ENCODE measurements around the gene ZNF579. TPM values are rescaled to one million over a fixed set of nuclear protein-coding genes. Genes with fewer than 3 reads are reported as not detected.

ZNF579 gene
- total and polyA plus RNA-seq, 9 of the 15 experiments (the other 6 are each of a cell fraction or from before 2014, with no cell fraction given), result 0.06 to 15.9 (median 1.6) TPM

GRCh38 chr19:55581145-55581822 lies 636 bp upstream of the ZNF579 start (continued):
- no peak for TF ChIP-seq ZBTB8A (IDR thresholded peaks at IDR 0.05; ENCODE audit: partially characterized antibody)
- peak; percentile 71; the same call in 1 of the 2 replicates for TF ChIP-seq HDAC2 (IDR thresholded peaks at IDR 0.05)
- peak in 1 of 2 experiments; percentile 92 for TF ChIP-seq AFF1 (IDR thresholded peaks at IDR 0.05; ENCODE audit: low read depth in 1 of 2, partially characterized antibody in 2 of 2)
- peak; percentile 98 for TF ChIP-seq EHMT2 (IDR thresholded peaks at IDR 0.05)
- peak in 1 of 2 experiments; percentile 55; a peak in 1 of 4 replicates for TF ChIP-seq FOXA3 (CRISPR knock-in tag; conservative IDR thresholded peaks at IDR 0.05 in 1 of 2, IDR thresholded peaks at IDR 0.05 in 1 of 2)
- TF ChIP-seq ZNF24 (IDR thresholded peaks at IDR 0.05), result 0 out of 2 replicates have a peak, but pooled peaks have one; percentile 7
- peak; percentile 83 for TF ChIP-seq GABPA (tag; conservative IDR thresholded peaks at IDR 0.05; ENCODE audit: low read depth)
- TF ChIP-seq ZNF263 (CRISPR knock-in tag; IDR thresholded peaks at IDR 0.05; ENCODE audit: borderline replicate concordance), result peak; percentile 41; the same call in 1 of the 2 replicates
- TF ChIP-seq ATF1 (CRISPR knock-in tag; IDR thresholded peaks at IDR 0.05), result no peak
- TF ChIP-seq ATF1 (tag; IDR thresholded peaks at IDR 0.05), result no peak
- TF ChIP-seq PRMT5 (CRISPR knock-in tag; IDR thresholded peaks at IDR 0.05), result peak; percentile 91
- no peak for TF ChIP-seq SRSF9 (IDR thresholded peaks at IDR 0.05; ENCODE audit: borderline replicate concordance, low read depth, low read length)
- peak in 1 of 2 experiments; percentile 37; a peak in 1 of 4 replicates for TF ChIP-seq SIN3A (IDR thresholded peaks at IDR 0.05; ENCODE audit: borderline replicate concordance in 2 of 2, control insufficient read depth in 1 of 2, low read depth in 2 of 2, low read length in 2 of 2)
- TF ChIP-seq FOXP1 (CRISPR knock-in tag; IDR thresholded peaks at IDR 0.05), result peak; percentile 69; the same call in 1 of the 2 replicates
- 0 out of 2 replicates have a peak, but pooled peaks have one; percentile 20 for TF ChIP-seq CBX1 (IDR thresholded peaks at IDR 0.05; ENCODE audit: low read depth)
- TF ChIP-seq ARNT (IDR thresholded peaks at IDR 0.05), result 0 out of 4 replicates have a peak, but pooled peaks of 1 of the 2 experiments have one; percentile 24
- peak; percentile 36 for TF ChIP-seq ZFP36 (IDR thresholded peaks at IDR 0.05; ENCODE audit: low read depth, low read length, partially characterized antibody)
- peak; percentile 93 for TF ChIP-seq IRF1 (CRISPR knock-in tag; IDR thresholded peaks at IDR 0.05; ENCODE audit: borderline replicate concordance)
- TF ChIP-seq NR3C1 (CRISPR knock-in tag; IDR thresholded peaks at IDR 0.05), result peak; percentile 54; the same call in 1 of the 2 replicates
- TF ChIP-seq ZNF239 (CRISPR knock-in tag; IDR thresholded peaks at IDR 0.05), result peak; percentile 98

All from K562 (cell line).